AG20443 (cell line): ENCODE measurements around the gene NOM1.

Experiments
- DNase-seq: peaks from one replicate; pipeline ENCODE4 v3.0.0; 2012; ENCODE audit warnings: low spot score, mixed read lengths

Gene NOM1

DNA sequence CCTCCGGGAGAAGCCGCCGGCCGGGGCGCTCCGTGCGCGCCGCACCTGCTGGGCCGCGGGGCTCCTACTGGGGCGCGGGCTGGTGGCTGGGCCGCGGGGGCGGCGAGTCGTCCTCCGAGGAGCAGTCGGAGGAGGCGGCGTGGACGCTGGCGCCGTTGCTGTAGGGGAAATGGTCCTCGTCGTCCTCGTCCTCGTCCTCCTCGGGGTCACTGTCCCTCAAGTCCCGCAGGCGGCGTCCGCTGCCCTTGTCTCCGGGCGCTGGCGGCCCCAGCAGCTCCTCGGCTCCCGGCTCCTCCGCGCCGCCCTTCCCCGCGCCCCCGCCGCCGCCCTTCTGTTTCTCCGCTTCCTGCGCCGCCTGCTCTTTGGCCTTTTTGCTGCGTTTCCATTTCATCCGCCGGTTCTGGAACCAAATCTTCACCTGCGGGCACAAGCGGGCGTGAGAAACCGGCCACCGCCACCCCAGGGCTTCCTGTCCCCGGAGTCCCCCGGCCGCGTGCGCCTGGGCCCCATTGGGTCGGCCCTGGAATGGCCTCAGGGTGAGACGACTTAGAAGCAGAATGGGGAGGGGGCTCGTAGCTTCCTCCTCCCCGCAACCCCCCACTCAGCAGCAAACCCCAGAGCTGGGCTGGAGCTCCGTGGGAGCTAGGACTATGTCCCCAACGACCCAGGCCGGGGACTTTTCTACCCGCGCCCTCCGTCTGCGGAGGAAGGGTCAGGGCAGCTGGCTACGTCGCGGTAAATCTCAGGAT lies 56.1 kb downstream of the NOM1 start:
- DNase-seq = no peak

- DNase-seq = no peak
Measured at GRCh38 chr7:157006205-157006747, 56.8 kb downstream of the NOM1 start.

DNA sequence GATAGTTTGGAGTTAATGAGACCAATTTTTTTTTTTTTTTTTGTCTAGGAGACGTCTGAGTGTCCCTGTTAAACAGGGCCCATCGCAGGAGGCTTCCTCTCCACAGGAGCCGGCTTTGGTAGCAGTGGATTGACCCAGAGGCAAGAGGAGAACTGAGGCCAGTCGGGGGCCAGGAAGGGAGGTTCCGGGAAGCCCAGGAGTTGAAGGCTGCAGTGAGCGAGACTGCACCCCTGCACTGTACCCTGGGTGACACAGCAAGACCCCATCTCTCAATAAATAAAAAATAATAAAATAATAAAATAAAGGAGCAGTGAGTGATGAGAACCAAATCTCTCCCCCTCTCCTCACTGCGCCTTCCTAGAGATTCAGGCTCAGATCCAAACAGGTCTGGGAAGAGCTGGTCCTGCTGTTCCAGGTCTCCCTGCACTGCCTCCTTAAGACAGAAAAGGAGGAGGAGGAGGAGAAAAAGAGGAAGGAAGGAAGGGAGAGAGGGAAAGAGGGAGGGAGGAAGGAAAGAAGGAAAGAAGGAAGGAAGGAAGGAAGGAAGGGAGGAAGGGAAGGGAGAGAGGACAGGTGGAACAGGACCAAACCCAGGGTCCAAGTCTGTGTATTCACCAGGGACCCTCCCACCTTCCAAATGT lies 57.4 kb downstream of the NOM1 start:
- no peak for DNase-seq

- DNase-seq = no peak
Measured at GRCh38 chr7:157007470-157008066, 58.1 kb downstream of the NOM1 start.

- DNase-seq = no peak
Measured at GRCh38 chr7:157008206-157009169, 59.0 kb downstream of the NOM1 start.

- no peak for DNase-seq
Measured at GRCh38 chr7:157009170-157009777, 59.8 kb downstream of the NOM1 start.

DNA sequence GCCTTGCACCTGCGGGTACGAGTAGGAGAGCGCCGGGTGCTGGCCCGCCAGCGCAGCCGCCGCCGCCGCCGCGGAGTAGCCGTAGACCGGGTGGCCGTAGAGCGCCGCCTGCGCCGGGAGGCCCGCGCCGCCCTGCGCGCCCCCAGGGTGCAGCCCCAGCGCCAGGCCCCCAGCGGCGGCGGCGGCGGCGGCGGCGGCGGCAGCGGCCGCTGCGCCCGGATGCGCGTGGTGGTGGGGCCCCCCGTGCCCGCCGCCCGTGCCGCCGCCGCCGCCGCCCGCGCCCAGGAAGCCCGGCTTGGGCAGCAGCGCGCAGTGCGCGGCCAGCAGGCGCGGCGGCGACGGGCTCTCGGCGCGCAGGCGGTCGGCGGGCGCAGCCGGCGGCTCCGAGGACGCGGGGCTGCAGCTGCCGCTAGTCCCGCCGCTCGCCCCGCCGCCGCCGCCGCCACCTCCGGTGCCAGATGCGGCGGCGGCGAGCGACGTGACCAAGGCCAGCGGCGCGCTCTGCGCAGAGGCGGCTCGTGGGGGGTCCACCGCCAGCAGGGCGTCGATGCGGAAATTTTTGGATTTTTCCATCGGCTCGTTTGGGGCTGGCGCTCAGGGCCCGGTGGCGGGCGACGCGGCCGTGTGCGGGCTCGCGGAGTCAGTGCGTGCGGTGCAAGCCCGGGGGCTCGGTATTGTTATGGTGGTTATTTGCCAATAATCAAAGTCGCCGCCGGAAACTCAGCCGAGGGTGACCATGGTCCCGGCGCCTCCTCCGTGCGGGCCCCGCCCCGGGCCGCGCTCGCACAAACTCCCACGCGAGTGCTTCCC lies 60.5 kb downstream of the NOM1 start:
- DNase-seq = no peak

DNA sequence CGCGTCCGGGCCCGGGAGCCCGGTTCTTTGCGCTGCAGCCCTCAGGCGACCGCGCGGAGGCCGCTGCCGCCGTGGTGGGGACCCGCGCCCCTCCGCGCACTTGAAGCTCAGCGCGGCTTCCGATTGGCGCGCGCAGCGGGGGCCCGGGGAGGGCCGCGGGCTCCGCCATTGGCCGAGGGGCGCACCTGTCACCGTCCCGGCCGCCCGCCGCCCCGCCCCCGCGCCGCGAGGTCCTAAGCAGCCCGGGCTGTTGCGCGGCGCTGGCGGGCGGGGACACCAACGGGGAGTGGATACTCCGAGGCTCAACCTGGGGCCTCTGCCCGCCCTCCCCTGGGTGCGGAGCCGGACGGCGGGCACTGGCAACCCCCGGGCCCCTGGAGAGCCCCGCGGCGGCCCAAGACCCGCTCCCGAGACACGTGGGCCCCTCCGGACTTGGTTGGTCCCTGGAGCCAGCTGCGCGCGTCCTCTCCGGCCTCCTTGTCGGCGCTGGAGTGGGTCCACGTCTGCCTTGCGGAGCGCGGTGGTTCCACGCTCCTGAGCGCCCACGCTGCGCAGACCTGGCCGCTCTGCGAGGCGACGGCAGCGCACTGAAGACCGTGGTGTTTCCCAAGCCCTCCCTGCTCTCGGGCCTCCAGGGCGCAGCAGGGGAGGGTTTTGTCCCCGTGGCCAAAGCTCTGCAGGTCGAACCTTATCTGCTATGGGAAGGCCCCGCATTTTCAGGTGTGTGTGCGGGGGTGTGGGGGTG lies 61.2 kb downstream of the NOM1 start, which contains the start of gene MNX1:
Gene MNX1 (minus strand): TSS at position 76 of the 745 bp plus-strand sequence. CDS start 313 bp downstream, outside the sequence.
- DNase-seq = no peak

GRCh38 chr7:157011333-157012112 lies 62.0 kb downstream of the NOM1 start:
- no peak for DNase-seq

DNA sequence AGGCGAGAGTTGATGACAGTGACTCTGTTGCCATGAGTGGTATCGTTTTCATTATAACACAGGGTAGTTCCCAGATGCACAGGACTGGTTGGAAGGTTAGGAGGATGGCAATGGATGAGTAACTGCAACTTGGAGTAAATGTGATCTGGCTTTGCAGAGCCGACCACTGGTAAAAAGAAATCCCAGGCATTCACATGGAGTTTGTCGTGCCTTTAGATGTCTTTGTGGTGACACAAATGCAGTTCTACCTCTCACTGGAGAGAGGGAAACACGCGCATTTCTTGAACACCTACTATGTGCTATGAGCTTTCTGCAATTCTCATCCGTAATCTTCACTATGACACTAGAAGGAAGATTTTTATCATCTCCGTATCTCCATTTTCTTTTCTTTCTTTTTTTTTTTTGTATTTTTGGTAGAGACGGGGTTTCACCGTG lies 62.6 kb downstream of the NOM1 start:
- no peak for DNase-seq

GRCh38 chr7:157013101-157013500 lies 63.6 kb downstream of the NOM1 start:
- DNase-seq = no peak

- DNase-seq = no peak
Measured at GRCh38 chr7:157013602-157014549, 64.4 kb downstream of the NOM1 start.

GRCh38 chr7:157014635-157015555 lies 65.4 kb downstream of the NOM1 start:
- DNase-seq = no peak

DNA sequence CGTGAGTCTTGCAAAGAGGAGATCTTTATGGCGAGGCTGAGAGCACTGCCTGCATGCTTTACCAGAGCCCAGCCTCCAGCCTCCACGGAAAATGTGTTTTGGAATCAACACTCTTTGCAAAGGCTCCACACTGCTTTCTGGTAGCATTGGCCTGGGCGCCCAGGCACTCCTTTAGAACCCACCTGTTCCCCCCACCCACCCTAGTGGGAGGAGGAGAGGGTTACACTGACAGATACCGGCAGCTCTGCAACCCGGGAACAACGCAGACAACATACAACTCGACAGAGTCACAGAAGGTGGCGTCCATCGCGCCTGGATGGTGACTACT lies 66.5 kb downstream of the NOM1 start:
- no peak for DNase-seq

DNA sequence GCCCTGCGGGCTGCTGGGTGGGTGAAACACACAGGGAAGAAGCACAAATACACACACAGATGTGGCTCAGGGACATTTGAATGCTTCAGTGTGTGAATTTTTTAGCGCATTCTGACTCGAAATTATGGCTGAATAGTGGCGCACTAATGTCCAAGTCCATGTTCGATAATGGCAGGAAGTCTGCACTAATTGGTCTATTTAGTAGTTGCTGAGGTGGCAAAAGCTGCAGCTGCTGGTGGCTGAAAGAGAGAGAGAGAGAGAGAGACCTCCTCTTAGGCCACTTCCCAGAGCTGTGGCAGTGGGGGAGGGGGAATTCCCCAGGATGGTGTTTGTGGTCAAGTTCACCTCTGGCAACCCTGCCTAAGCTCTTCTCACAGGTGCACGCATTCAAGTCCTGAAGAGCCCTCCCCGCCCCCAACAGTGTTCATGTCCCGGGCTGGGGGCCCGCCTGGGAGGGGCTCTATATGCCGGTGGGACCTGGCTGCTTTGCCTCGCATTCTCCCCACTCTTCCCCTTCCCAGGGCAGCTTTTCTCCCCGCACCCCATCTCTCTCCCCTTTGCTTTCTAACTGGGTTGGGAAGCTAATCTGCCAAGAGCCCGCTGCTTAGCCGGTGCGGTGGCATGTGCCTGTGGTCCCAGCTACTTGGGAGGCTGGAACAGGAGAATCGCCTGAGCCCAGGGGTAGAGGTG lies 67.0 kb downstream of the NOM1 start:
- DNase-seq = no peak

- DNase-seq = no peak
Measured at GRCh38 chr7:157017149-157017548, 67.6 kb downstream of the NOM1 start.
